ENCODE results near the gene LHX4.

The LHX4 gene

GRCh38 chr1:180229483-180230415 is at the start of gene LHX4:
LHX4 (plus strand) TSS chr1:180230264; CDS start chr1:180230530, 266 bp downstream.
- DNase-seq (ENCODE audit: low read depth), result no peak
- no peak for TF ChIP-seq CTCF (conservative IDR thresholded peaks at IDR 0.05; ENCODE audit: low read length)
- peak within 1 kb of the TSS; percentile 51 for H3K4me3 ChIP-seq (ENCODE audit: low read length)

- peak; percentile 25 for TF ChIP-seq CTCF (conservative IDR thresholded peaks at IDR 0.05; ENCODE audit: low read length)
- H3K4me3 ChIP-seq (ENCODE audit: low read length), result no peak overlapping the region
- peak; percentile 17 for DNase-seq (ENCODE audit: low read depth)
These were observed 49.0 kb upstream of the LHX4 start for GRCh38 chr1:180181048-180181447.

GRCh38 chr1:180181996-180182642 is 47.9 kb upstream of the LHX4 start:
- TF ChIP-seq CTCF (conservative IDR thresholded peaks at IDR 0.05; ENCODE audit: low read length), result no peak
- no peak for DNase-seq (ENCODE audit: low read depth)
- H3K4me3 ChIP-seq (ENCODE audit: low read length), result no peak overlapping the region

- no peak for TF ChIP-seq CTCF (conservative IDR thresholded peaks at IDR 0.05; ENCODE audit: low read length)
- DNase-seq (ENCODE audit: low read depth), result no peak
- H3K4me3 ChIP-seq (ENCODE audit: low read length), result no peak overlapping the region
These were observed 47.3 kb upstream of the LHX4 start for GRCh38 chr1:180182643-180183311.

- TF ChIP-seq CTCF (conservative IDR thresholded peaks at IDR 0.05; ENCODE audit: low read length), result no peak
- DNase-seq (ENCODE audit: low read depth), result no peak
- H3K4me3 ChIP-seq (ENCODE audit: low read length), result no peak overlapping the region
These were observed 46.6 kb upstream of the LHX4 start for GRCh38 chr1:180183426-180183825.

GRCh38 chr1:180184041-180184440 is 46.0 kb upstream of the LHX4 start:
- no peak overlapping the region for H3K4me3 ChIP-seq (ENCODE audit: low read length)
- no peak for DNase-seq (ENCODE audit: low read depth)
- TF ChIP-seq CTCF (conservative IDR thresholded peaks at IDR 0.05; ENCODE audit: low read length), result no peak

Data from AG10803 (cell line).